ENCODE data around the gene KY. TPM values are rescaled to one million over a fixed set of nuclear protein-coding genes. Genes with fewer than 3 reads are reported as not detected.

KY gene
- total RNA-seq, 4 donors from 2014 or later: 0.68 to 3.3 (median 1.8) TPM

DNA sequence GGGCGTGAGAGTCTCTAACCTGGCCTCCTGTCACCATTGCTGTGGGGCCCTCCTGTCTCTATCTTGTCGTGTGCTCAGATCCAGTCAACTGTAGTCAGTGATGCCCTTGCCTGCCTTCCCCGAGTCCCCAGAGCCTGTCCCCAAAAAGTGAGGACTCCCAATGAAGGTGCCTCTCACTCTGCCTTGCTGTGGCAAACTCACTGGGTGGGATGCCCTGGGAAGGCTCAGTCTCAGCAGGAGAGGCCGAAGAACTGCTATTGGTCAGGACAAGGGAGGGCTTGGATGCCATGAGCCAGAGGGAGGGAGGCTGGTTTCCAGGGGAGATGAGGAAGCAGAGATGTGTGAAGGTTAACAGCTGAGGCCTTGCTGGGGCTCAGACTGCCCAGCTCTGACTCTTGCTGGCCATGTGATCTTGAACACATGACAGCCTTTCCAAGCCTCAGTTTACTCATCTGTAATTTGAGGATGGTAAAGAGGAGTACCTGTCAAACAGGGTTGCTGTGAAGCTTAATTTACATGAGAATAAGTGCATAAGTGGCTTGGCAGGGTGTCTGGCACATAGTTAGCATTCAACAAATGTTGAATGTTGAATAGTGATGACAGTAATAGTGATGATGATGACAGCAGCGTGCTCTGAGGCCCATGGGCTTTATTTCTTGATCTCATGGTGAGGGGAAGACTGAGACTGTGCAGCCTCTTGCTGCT is 8.2 kb downstream of the KY start:
- no peak for ATAC-seq
- Histone ChIP-seq H3K4me3 (no peak overlapping the region), H3K4me1 (peaks cover 36 to 43% of the 10 kb centered on the region in 2 donors), H3K9me3 (no peaks in the 10 kb centered on the region), H3K27ac (no peak overlapping the region), H3K36me3 (no peaks in the 10 kb centered on the region), H3K27me3 (no peaks in the 10 kb centered on the region)
- no peak for TF ChIP-seq POLR2A (IDR thresholded peaks at IDR 0.05)
- TF ChIP-seq, protein P1, sequence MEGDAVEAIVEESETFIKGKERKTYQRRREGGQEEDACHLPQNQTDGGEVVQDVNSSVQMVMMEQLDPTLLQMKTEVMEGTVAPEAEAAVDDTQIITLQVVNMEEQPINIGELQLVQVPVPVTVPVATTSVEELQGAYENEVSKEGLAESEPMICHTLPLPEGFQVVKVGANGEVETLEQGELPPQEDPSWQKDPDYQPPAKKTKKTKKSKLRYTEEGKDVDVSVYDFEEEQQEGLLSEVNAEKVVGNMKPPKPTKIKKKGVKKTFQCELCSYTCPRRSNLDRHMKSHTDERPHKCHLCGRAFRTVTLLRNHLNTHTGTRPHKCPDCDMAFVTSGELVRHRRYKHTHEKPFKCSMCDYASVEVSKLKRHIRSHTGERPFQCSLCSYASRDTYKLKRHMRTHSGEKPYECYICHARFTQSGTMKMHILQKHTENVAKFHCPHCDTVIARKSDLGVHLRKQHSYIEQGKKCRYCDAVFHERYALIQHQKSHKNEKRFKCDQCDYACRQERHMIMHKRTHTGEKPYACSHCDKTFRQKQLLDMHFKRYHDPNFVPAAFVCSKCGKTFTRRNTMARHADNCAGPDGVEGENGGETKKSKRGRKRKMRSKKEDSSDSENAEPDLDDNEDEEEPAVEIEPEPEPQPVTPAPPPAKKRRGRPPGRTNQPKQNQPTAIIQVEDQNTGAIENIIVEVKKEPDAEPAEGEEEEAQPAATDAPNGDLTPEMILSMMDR (IDR thresholded peaks at IDR 0.05 in 4 of 5, conservative IDR thresholded peaks at IDR 0.05 in 1 of 5): no peak
- in situ Hi-C loops (cut with MboI; ENCODE audit: low sequenced_read_pairs in 4 of 4) (no loop called here), intact Hi-C loops (cut with DNase I; ENCODE audit: low total_unique reads) (loop anchor here (10.0 kb wide), 1 partner anchor 502 kb away; no protein-coding TSS in a partner anchor)
- no peak for DNase-seq

DNA sequence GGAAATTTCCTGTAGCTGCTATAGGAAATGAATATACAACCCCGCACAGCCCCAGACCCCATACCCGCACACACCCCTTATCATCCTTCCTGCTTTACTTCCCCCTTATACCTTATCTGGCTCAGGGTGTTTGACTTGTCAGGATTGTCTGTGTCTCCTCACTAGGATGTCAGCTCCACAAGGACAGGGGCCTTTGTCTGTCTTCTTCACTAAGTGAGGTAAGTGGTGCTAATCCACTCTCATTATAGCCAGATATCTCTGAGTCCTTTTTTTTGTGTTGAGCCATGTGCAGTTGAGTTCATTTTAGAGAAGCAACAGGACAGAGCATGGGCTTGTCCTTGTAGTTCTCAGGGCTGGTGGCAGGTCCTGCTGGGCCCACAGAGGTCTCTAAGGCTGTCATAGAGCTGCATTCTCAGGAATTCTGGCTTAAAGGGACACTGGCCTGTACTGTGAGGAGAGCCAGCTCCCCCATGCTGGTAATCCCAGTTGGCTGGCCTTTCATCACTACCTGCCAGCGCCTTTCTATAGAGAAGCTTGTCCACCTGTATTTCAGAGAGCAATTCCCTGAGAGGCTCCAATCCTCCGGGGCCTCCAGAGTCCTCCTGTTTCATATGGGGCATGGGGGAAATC is 9.0 kb downstream of the KY start:
- no peak for DNase-seq
- Histone ChIP-seq H3K36me3 (no peaks in the 10 kb centered on the region), H3K9me3 (no peaks in the 10 kb centered on the region), H3K4me1 (peaks cover 28 to 36% of the 10 kb centered on the region in 2 donors), H3K27ac (no peak overlapping the region), H3K27me3 (no peaks in the 10 kb centered on the region), H3K4me3 (no peak overlapping the region)
- in situ Hi-C loops (cut with MboI; ENCODE audit: low sequenced_read_pairs in 4 of 4) (no loop called here), intact Hi-C loops (cut with DNase I; ENCODE audit: low total_unique reads) (loop anchor here (10.0 kb wide), 1 partner anchor 503 kb away; no protein-coding TSS in a partner anchor)
- no peak for ATAC-seq
- TF ChIP-seq, protein P1 (IDR thresholded peaks at IDR 0.05 in 4 of 5, conservative IDR thresholded peaks at IDR 0.05 in 1 of 5): no peak

DNA sequence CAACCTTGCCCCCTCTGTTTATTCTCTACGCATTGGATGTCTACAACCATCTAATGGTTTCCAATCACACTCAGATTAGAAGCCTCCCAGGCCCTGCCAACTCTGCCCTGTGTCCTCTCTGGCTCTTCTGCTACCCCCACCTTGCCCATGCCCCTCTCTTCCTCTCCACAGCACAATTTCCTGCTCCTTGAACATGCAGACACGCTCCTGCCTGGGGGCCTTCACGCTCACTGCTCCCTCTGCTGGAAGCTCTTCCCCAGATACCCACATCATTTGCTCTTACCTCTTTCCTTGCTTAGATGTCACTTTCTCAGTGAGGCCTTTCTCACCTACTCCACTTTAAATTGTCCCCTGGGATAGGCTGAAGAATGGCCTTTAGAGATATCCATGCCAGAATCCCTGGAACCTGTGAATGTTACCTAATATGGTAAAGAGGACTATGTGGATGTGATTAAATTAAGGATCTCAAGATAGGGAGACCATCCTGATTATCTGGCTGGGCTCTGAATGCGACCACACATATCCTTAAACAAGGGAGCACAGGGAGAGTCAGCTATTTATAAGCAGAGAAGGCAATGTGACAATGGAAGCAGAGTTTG is 9.9 kb downstream of the KY start:
- Histone ChIP-seq H3K4me1 (peaks cover 19 to 28% of the 10 kb centered on the region in 2 donors), H3K4me3 (no peak overlapping the region), H3K27me3 (no peaks in the 10 kb centered on the region), H3K36me3 (no peaks in the 10 kb centered on the region), H3K27ac (no peak overlapping the region), H3K9me3 (no peaks in the 10 kb centered on the region)
- TF ChIP-seq, protein P1 (IDR thresholded peaks at IDR 0.05 in 4 of 5, conservative IDR thresholded peaks at IDR 0.05 in 1 of 5): peak in 1 of 5 experiments; percentile 9
- no peak for TF ChIP-seq POLR2A (IDR thresholded peaks at IDR 0.05)
- in situ Hi-C loops (cut with MboI; ENCODE audit: low sequenced_read_pairs in 4 of 4): no loop called here
- intact Hi-C loops (cut with DNase I; ENCODE audit: low total_unique reads): loop anchor here (10.0 kb wide), 1 partner anchor 504 kb away; no protein-coding TSS in a partner anchor
- DNase-seq (no peak), ATAC-seq (no peak)

DNA sequence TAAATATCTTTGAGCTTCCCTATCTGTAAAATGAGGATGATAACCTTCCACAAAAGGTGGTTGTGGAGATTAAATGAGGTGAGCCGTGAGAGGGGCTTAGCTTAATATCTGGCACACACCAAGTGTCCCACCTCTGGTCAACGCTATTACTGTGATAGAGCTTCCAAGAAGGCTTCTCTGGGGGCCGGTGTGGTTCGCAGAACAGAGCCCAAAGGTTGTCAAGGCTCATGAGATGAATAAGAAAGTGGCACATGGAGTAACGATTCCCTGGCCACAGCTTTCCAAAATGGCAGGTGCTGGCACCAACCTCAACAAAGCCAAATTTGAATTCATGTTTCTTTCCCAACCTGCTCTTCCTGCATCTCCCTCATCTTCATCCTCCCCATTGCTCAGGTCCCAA is 10.4 kb downstream of the KY start:
- Histone ChIP-seq H3K9me3 (no peaks in the 10 kb centered on the region), H3K4me1 (peaks cover 14 to 22% of the 10 kb centered on the region in 2 donors), H3K27me3 (no peaks in the 10 kb centered on the region), H3K36me3 (no peaks in the 10 kb centered on the region), H3K4me3 (no peak overlapping the region), H3K27ac (no peak overlapping the region)
- DNase-seq: no peak
- in situ Hi-C loops (cut with MboI; ENCODE audit: low sequenced_read_pairs in 4 of 4) (no loop called here), intact Hi-C loops (cut with DNase I; ENCODE audit: low total_unique reads) (loop anchor here (10.0 kb wide), 1 partner anchor 504 kb away; no protein-coding TSS in a partner anchor)
- TF ChIP-seq POLR2A (IDR thresholded peaks at IDR 0.05): no peak
- TF ChIP-seq, protein P1 (IDR thresholded peaks at IDR 0.05 in 4 of 5, conservative IDR thresholded peaks at IDR 0.05 in 1 of 5): no peak
- ATAC-seq: no peak

All from gastrocnemius medialis (tissue), 4 donors.